GM10266 (cell line): ENCODE results near the gene SLC25A44.
A peak's percentile ranks its signal among the peaks of the same experiment; 100 is the strongest.

Experiments used
- DNase-seq: peaks from one replicate; pipeline ENCODE4 v3.0.0; 2012; ENCODE audit errors: extremely low spot score
- CTCF ChIP-seq: IDR thresholded peaks from 2 replicates; pipeline ENCODE4 v1.5.1; 2012; ENCODE audit warnings: mild to moderate bottlenecking, low read depth; ENCODE audit not compliant: control insufficient read depth, insufficient read depth; ENCODE audit errors: missing control alignments

Gene SLC25A44

GRCh38 chr1:156244712-156245111, 50.8 kb downstream of the SLC25A44 start:
- TF ChIP-seq CTCF, result no peak
- DNase-seq, result no peak

- DNase-seq, result peak; percentile 68
- TF ChIP-seq CTCF, result no peak
Observed at GRCh38 chr1:156245451-156246232, 51.7 kb downstream of the SLC25A44 start.

- TF ChIP-seq CTCF, result no peak
- no peak for DNase-seq
Observed at GRCh38 chr1:156246241-156246780, 52.4 kb downstream of the SLC25A44 start.

GRCh38 chr1:156246781-156247459, 53.0 kb downstream of the SLC25A44 start:
- TF ChIP-seq CTCF, result no peak
- no peak for DNase-seq

GRCh38 chr1:156247460-156248322, 53.8 kb downstream of the SLC25A44 start, which contains the start of gene PAQR6:
TSS of gene PAQR6 (minus strand) at chr1:156248056. CDS start at chr1:156246731, 1,325 bp downstream.
- DNase-seq, result no peak
- no peak for TF ChIP-seq CTCF

- TF ChIP-seq CTCF, result no peak
- no peak for DNase-seq
Observed at GRCh38 chr1:156248323-156248683, 54.4 kb downstream of the SLC25A44 start.

- TF ChIP-seq CTCF, result no peak
- DNase-seq, result no peak
Observed at GRCh38 chr1:156249593-156249992, 55.7 kb downstream of the SLC25A44 start.
